Sigmoid colon (tissue), 7 donors: ENCODE data around the gene TUBGCP2. TPM values are rescaled to one million over a fixed set of nuclear protein-coding genes. Genes with fewer than 3 reads are reported as not detected.

ENCODE experiments used
- DNase-seq: peaks from one replicate; pipeline ENCODE4 v3.0.0-alpha.2; 2019
- H3K27ac ChIP-seq, 4 donors: fragments of 200-600 bp; sonication (generic); one replicate each; pipeline ENCODE4 v1.5.1; 2016 to 2019; ENCODE audit warnings: mild to moderate bottlenecking in 1 of 4
- H3K27me3 ChIP-seq, 3 donors: fragments of 200-600 bp; sonication (generic); one replicate each; pipeline ENCODE4 v1.5.1; 2019; ENCODE audit warnings: mild to moderate bottlenecking in 1 of 3
- H3K36me3 ChIP-seq, 4 donors: fragments of 200-600 bp; sonication (generic); one replicate each; pipeline ENCODE4 v1.5.1; 2016 to 2019
- H3K4me1 ChIP-seq, 4 donors: fragments of 200-600 bp; sonication (generic); one replicate each; pipeline ENCODE4 v1.5.1; 2017 to 2019
- H3K4me3 ChIP-seq, 4 donors: fragments of 200-600 bp; sonication (generic); one replicate each; pipeline ENCODE4 v1.5.1; 2017 to 2019; ENCODE audit warnings: mild to moderate bottlenecking in 2 of 4, moderate library complexity in 1 of 4
- H3K9me3 ChIP-seq, 4 donors: fragments of 200-600 bp in 3 of 4; sonication (generic) in 3 of 4; one replicate each; pipeline versions ENCODE4 v1.5.1 to v1.6.1; 2013 to 2019
- EP300 ChIP-seq, 4 donors: sonication (generic); formaldehyde crosslinking; IDR thresholded peaks; one replicate each; pipeline ENCODE4 v1.6.1; 2017; ENCODE audit warnings: antibody characterized with exemption in 4 of 4
- POLR2A ChIP-seq, 2 donors: fragments of 450-650 bp; IDR thresholded peaks; one replicate each; pipeline ENCODE4 v1.6.1; 2016; ENCODE audit warnings: antibody characterized with exemption in 2 of 2, mild to moderate bottlenecking in 2 of 2, moderate library complexity in 2 of 2
- POLR2AphosphoS5 ChIP-seq, 4 donors: sonication (generic); formaldehyde crosslinking; IDR thresholded peaks; one replicate each; pipeline ENCODE4 v1.6.1; 2017; ENCODE audit warnings: antibody characterized with exemption in 4 of 4
- WGBS, 2 donors: extraction: QIAGEN DNeasy Blood & Tissue Kit; methylation state at CpG; one replicate each; pipeline ENCODE4 v1.1.7; 2013; 5-methylcytosine and 5-hydroxymethylcytosine counted together
- intact Hi-C: fragments of 100-400 bp; cut with DNase I; formaldehyde crosslinking; loops from one replicate; pipeline ENCODE4 v1.15.1; 2023
- polyA plus RNA-seq, 3 donors: library from polyadenylated mRNA; stranded (reverse); fragments of 200-250 nt; gene quantifications; one replicate each; pipeline ENCODE4 v1.2.3, GENCODE V29; 2013
- total RNA-seq, 4 donors: library from RNA; depleted of rRNA; stranded (reverse); fragments of >200 nt; gene quantifications; one replicate each; pipeline ENCODE4 v1.1.0, GENCODE V29; 2016
- TF ChIP-seq, protein P1 (sequence below), 4 experiments: fragments of 450-650 bp in 3 of 4; fragments of 200-600 bp in 1 of 4; IDR thresholded peaks; one replicate each; pipeline ENCODE4 v1.5.1; 2016 to 2019; ENCODE audit warnings: antibody characterized with exemption in 4 of 4, mild to moderate bottlenecking in 3 of 4, moderate library complexity in 2 of 4
- donor health status: healthy with polysubstance abuse.
- donor health status: Bipolar disorder and iron deficiency.
- donor health status: healthy.

Gene TUBGCP2
- total and polyA plus RNA-seq, 7 donors = 13.8 to 51.1 (median 27.2) TPM

DNA sequence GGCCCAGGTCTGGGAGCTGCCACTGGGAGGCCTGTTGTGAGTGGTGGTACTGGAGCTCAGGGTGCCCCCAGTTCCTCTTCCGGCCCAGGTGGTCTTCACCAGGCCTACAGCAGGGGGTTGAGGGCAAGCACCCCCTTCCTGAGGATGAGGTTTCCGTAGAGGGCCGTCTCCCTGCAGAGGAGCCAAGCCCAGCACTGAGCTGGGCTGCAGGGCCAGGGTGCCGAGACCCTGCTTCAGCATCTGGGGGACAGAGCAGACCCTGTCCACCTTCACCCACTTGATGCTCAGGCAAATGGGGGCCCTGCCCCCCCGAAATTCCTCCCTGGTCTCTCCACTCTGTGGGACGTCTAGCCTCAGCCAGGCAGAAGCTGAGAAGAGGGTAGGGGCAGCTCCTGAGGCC, 46.6 kb upstream of the TUBGCP2 start:
- Histone ChIP-seq H3K4me1 (peaks cover 0 to 18% (median 16%) of the 10 kb centered on the region in 4 donors), H3K36me3 (no peaks in the 10 kb centered on the region), H3K9me3 (no peaks in the 10 kb centered on the region), H3K4me3 (no peak overlapping the region), H3K27me3 (peaks cover 3 to 56% (median 26%) of the 10 kb centered on the region in 3 donors), H3K27ac (no peak overlapping the region)
- intact Hi-C loops = no loop called here
- WGBS, 2 donors = 91 to 92% methylated on average over 6 of the region's 6 CpGs
- peak; percentile 55 for DNase-seq
- TF ChIP-seq EP300 (IDR thresholded peaks at IDR 0.05) = no peak
- TF ChIP-seq, protein P1, sequence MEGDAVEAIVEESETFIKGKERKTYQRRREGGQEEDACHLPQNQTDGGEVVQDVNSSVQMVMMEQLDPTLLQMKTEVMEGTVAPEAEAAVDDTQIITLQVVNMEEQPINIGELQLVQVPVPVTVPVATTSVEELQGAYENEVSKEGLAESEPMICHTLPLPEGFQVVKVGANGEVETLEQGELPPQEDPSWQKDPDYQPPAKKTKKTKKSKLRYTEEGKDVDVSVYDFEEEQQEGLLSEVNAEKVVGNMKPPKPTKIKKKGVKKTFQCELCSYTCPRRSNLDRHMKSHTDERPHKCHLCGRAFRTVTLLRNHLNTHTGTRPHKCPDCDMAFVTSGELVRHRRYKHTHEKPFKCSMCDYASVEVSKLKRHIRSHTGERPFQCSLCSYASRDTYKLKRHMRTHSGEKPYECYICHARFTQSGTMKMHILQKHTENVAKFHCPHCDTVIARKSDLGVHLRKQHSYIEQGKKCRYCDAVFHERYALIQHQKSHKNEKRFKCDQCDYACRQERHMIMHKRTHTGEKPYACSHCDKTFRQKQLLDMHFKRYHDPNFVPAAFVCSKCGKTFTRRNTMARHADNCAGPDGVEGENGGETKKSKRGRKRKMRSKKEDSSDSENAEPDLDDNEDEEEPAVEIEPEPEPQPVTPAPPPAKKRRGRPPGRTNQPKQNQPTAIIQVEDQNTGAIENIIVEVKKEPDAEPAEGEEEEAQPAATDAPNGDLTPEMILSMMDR (IDR thresholded peaks at IDR 0.05) = no peak
- TF ChIP-seq POLR2AphosphoS5 (IDR thresholded peaks at IDR 0.05) = no peak
- TF ChIP-seq POLR2A (IDR thresholded peaks at IDR 0.05) = no peak

- no peaks in the 10 kb centered on the region for H3K9me3 ChIP-seq
- H3K4me3 ChIP-seq = no peak overlapping the region
- TF ChIP-seq POLR2AphosphoS5 (IDR thresholded peaks at IDR 0.05) = no peak
- TF ChIP-seq POLR2A (IDR thresholded peaks at IDR 0.05) = no peak
- TF ChIP-seq, protein P1 (IDR thresholded peaks at IDR 0.05) = no peak
- TF ChIP-seq EP300 (IDR thresholded peaks at IDR 0.05) = no peak
- H3K36me3 ChIP-seq = no peaks in the 10 kb centered on the region
- WGBS, 2 donors = 94 to 95% methylated on average over 14 of the region's 14 CpGs
- H3K27me3 ChIP-seq = peaks cover 3 to 61% (median 27%) of the 10 kb centered on the region in 3 donors
- H3K27ac ChIP-seq = no peak overlapping the region
- intact Hi-C loops = no loop called here
- peaks cover 0 to 18% (median 16%) of the 10 kb centered on the region in 4 donors for H3K4me1 ChIP-seq
- peak; percentile 55 for DNase-seq
Observed at GRCh38 chr10:133354672-133355240, 46.1 kb upstream of the TUBGCP2 start.

- peak; percentile 54 for DNase-seq
- Histone ChIP-seq H3K27ac (no peak overlapping the region), H3K4me3 (no peak overlapping the region), H3K9me3 (no peaks in the 10 kb centered on the region), H3K36me3 (no peaks in the 10 kb centered on the region), H3K27me3 (peaks cover 3 to 68% (median 30%) of the 10 kb centered on the region in 3 donors), H3K4me1 (peaks cover 0 to 18% (median 16%) of the 10 kb centered on the region in 4 donors)
- intact Hi-C loops = no loop called here
- WGBS, 2 donors = 86 to 88% methylated on average over 16 of the region's 16 CpGs
- TF ChIP-seq POLR2A (IDR thresholded peaks at IDR 0.05) (no peak), EP300 (IDR thresholded peaks at IDR 0.05) (no peak), POLR2AphosphoS5 (IDR thresholded peaks at IDR 0.05) (no peak)
- TF ChIP-seq, protein P1 (IDR thresholded peaks at IDR 0.05) = no peak
Observed at GRCh38 chr10:133353988-133354605, 45.4 kb upstream of the TUBGCP2 start.

DNA sequence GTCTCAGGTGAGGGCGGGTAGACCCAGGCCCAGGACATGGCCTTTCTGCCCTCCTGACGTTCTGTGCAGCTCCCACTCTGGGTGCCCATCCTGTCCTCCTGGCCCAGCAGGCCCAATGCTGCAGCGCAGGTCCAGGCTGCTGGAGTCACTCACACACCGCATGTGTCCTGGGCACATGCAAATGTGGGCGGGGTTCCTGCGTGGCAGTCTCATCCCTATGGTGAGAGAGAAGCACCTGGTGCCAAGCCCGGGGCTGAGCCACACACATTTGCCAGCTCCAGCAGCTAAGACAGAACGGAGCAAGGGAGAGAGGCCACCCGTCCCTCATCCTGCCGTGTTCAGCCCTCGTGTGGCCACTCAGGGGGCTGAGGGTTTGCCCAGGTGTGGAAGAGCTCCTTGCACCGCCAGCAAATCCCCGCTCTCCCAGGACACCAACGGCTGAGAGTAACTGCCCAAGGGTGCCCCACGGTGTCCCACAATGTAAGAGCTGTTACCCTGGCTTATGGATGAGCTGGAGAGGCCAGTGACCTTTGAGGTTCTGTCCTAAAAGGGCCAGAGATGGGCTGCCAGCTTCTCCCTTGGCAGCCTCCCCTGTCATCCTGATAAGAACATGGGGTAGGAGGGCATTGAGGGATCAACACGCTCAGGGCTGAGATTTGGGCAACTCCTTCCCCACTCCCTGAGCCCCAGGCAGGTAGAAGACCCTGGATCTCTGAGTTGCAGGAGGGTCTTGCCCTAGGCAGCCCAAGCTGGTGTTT, 44.7 kb upstream of the TUBGCP2 start:
- intact Hi-C loops = no loop called here
- WGBS, 2 donors = 64 to 80% methylated on average over 16 of the region's 16 CpGs
- Histone ChIP-seq H3K27me3 (peaks cover 3 to 73% (median 30%) of the 10 kb centered on the region in 3 donors), H3K9me3 (no peaks in the 10 kb centered on the region), H3K27ac (no peak overlapping the region), H3K36me3 (no peaks in the 10 kb centered on the region), H3K4me1 (peaks cover 0 to 18% (median 16%) of the 10 kb centered on the region in 4 donors), H3K4me3 (no peak overlapping the region)
- TF ChIP-seq EP300 (IDR thresholded peaks at IDR 0.05) (no peak), POLR2AphosphoS5 (IDR thresholded peaks at IDR 0.05) (no peak), POLR2A (IDR thresholded peaks at IDR 0.05) (no peak)
- TF ChIP-seq, protein P1 (IDR thresholded peaks at IDR 0.05) = no peak
- peak; percentile 53 for DNase-seq
